ENCODE measurements around the gene WASHC3. TPM values are rescaled to one million over a fixed set of nuclear protein-coding genes. Genes with fewer than 3 reads are reported as not detected.
A peak's percentile ranks its signal among the peaks of the same experiment; 100 is the strongest.
"Not testable (repeated sequence)": the region's sequence is repeated elsewhere in the genome, so short reads cannot be mapped to it uniquely, and the experiment has no call there.

WASHC3 gene
- total RNA-seq, 1 donor from 2014 or later = 47.8 TPM

- DNase-seq (ENCODE audit: low read depth in 2 of 2) = no peak
These were observed 10.9 kb downstream of the WASHC3 start for GRCh38 chr12:102050660-102051430.

- DNase-seq (ENCODE audit: low read depth in 2 of 2) = no peak
These were observed 17.9 kb downstream of the WASHC3 start for GRCh38 chr12:102043928-102044327.

DNA sequence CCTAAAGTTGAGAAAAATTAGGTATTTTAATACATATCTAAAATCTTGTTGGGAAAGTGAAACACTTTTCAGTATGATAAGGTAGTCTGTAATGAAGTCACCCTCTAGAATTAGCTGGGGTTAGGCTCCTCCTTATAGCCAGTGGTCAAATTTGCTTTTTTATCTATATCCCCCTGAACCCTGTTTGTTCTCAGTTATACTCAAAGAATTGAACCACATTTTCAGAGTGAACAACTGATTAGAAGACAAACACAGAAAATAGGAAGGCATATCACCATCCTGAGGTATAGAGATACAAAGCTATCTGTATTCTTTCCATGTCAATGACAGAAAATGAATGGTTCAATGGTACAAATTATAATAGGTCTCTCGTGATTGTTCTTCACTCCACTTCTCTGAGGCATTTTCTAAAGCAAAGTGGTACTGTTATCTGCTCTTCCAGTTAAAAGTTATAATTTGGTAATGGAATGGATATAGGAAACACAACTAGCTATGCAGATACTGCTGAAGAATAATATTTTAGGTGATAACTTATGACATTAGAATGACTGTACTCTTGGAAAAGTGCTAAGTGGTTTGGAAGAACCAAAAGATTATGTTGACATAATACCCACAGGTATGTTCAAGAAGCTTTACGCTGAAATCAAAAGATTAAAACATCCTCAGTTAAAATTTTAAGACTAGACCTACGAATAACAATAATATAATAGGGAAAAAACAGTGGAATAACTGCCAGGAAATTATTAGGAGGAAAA, 27.6 kb downstream of the WASHC3 start:
- DNase-seq (ENCODE audit: low read depth in 2 of 2) = no peak

- DNase-seq (ENCODE audit: low read depth in 2 of 2) = no peak
These were observed 29.9 kb downstream of the WASHC3 start for GRCh38 chr12:102031852-102032251.

GRCh38 chr12:102029141-102029540, 32.6 kb downstream of the WASHC3 start:
- DNase-seq (ENCODE audit: low read depth in 2 of 2) = no peak

DNA sequence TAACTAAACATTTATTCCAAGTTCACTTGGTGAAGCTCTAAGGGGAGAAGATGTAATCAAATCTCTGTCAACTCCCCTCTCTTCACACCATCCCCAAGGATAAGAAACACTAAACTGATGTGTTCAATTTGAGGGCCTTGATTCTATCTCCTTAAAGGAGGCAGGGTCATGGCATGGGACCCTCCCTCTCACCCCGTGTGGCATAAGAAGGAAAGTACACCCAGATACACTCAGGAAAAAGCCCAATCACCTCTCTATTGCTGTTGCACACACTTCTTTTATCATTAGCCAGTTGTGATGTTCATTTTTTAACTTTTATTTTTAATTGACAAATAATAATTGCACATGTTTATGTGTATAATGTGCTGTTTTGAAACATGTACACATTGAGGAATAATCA, 35.1 kb downstream of the WASHC3 start:
- DNase-seq (ENCODE audit: low read depth in 2 of 2) = no peak

- peak in 1 of 2 donors; percentile 34 for DNase-seq (ENCODE audit: low read depth in 2 of 2)
These were observed 37.0 kb downstream of the WASHC3 start for GRCh38 chr12:102024765-102025164.

DNA sequence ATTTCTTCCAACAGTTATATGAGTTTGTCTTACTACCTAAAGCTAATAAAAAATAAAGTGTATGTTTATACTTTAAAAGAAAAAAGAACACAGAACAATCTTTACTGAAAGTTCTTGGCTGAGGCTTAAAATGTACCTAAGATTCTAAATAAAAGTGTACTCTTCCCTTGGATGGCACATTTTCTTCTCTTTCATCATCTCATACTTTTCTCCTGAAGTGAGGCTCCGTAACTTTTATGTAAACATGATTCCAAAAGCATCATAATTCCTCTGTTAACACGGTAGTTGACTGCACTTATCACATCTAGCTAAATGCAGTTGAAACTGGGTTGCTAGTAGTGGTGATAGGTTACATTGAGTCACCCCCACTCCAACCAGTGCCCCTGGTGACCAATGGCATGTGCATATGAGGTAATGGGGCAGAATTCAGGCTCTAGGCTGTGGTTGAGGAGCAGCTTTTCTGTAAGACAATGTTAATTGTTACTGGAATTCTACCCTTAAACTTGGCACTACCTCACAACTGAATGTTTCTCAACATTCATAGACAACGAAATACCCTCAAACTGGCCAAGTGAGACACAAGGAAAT, 38.4 kb downstream of the WASHC3 start:
- DNase-seq (ENCODE audit: low read depth in 2 of 2) = no peak

- DNase-seq (ENCODE audit: low read depth in 2 of 2) = no peak
These were observed 39.5 kb downstream of the WASHC3 start for GRCh38 chr12:102022286-102022685.

DNA sequence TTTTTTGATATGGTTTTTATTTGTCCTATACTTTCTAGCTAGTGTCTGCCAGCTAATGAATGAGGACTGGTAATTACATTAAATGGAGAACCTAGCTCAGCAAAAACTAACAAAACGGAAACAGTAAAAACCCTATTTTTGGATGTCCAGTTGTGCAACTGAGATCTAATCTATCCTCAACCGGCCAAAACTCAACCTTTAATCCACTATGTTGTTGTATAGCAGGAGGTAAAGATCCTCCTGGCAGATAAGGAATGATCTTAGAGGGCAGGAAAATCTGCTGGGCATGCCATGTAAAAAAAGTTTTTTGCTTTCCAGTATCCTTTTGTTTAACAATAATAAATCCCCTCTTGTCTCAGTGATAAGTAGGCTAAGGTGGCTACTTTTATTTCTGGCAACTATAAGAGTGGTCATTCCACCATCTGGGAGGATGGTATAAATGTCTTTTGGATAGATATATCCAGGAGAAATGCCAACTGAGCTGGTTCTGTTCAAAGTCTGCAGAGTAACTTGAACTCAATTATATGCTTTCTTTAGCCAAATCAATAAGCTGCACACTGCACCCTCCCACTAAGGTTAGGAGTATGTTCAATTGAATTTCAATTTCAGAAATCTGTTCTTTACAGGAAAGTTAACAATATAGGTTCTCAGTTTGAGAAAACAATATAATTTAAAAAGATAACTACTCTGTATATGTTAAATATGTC, 40.1 kb downstream of the WASHC3 start:
- no peak for DNase-seq (ENCODE audit: low read depth in 2 of 2)

DNA sequence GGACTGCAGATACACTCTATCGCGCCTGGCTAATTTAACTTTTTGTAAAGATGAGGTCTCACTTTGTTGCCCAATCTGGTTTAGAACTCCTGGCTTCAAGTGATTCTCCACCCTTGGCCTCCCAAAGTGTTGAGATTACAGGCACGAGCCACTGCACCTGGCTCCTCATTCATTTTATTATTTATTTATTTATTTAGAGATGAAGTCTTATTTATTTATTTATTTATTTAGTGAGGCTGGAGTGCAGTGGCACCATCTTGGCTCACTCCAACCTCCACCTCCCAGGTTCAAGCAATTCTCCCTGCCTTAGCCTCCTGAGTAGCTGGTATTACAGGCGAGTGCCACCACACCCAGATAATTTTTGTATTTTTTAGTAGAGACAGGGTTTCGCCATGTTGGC, 43.2 kb downstream of the WASHC3 start:
- DNase-seq (ENCODE audit: low read depth in 2 of 2) = not testable (repeated sequence)

DNA sequence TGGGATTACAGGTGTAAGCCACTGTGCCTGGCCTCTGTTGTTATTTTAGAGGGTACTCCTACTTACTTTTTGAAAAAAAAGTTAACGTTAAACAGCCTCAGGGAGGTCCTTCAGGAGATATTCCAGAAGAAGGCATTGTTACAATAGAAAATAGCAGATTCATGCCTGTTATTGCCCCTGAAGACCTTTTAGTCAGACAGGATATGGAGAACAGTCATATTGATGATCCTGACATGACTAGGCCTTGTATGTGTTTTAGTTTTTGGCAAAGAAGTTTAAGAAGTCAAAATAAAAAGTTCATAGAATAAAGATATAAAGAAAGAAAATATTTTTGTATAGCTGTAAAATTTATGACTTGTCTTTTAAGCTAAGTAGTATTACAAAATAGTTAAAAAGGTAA, 45.3 kb downstream of the WASHC3 start:
- DNase-seq (ENCODE audit: low read depth in 2 of 2) = peak in 1 of 2 donors; percentile 5

GRCh38 chr12:102010265-102010994, 51.4 kb downstream of the WASHC3 start:
- no peak for DNase-seq (ENCODE audit: low read depth in 2 of 2)

- no peak for DNase-seq (ENCODE audit: low read depth in 2 of 2)
These were observed 52.0 kb downstream of the WASHC3 start for GRCh38 chr12:102009796-102010195.

GRCh38 chr12:102008615-102009126, 53.1 kb downstream of the WASHC3 start:
- no peak for DNase-seq (ENCODE audit: low read depth in 2 of 2)

DNA sequence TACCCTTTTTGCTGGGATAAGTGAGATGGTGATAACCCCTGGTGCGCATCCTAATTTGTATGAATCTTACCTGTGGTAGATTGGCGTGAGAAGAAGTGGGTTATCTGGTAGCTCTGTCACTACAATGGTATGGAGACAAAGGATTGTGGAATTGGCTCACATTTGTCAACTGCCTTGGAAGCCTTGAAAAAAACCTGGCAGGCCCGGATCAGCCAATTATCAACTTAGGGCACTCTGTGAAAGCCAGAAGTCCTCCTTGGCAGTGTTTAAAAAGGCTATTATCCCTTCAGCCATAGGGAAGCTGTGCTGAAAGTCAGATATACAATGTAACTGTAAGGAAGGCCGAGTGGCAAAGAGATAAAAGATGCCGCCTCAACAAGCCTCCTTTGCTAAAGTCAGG, 56.5 kb downstream of the WASHC3 start:
- DNase-seq (ENCODE audit: low read depth in 2 of 2) = no peak

GRCh38 chr12:101997102-101997501, 64.7 kb downstream of the WASHC3 start:
- DNase-seq (ENCODE audit: low read depth in 2 of 2) = no peak

GRCh38 chr12:101995684-101996083, 66.1 kb downstream of the WASHC3 start:
- no peak for DNase-seq (ENCODE audit: low read depth in 2 of 2)

DNA sequence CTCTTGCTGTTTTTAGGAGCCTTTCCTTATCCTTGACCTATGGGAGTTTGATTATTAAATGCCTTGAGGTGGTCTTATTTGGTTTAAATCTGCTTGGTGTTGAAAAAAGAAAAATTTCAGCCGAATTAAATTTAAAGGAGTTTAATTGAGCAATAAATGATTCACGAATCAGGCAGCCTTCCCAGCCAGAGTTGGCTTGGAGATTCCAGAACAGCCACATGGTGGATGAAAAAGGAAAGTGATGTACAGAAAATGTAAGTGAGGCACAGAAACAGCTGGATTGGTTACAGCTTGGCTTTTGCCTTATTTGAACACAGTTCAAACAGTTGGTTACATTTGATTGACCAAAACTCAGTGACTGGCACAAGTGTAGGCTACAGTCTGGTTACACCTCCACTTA, 69.7 kb downstream of the WASHC3 start:
- DNase-seq (ENCODE audit: low read depth in 2 of 2) = no peak

DNA sequence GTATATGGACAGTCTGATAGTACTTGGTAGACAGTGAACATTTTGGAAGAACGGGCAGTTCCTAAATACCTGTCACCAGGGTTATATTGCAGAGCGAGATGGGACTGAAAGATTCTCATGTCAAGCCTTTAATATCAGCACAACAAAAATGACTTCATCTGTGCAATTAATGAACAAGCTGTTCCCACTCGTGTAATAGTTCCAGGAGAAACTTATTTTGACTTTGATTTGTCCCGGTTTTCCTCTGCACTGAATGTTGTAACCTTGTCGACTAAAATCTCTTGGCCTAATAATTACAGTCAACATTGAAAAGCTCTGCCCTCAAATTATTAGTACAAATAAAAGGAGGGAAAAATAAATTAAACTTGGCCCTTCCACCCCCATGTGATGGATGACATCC, 79.5 kb downstream of the WASHC3 start:
- no peak for DNase-seq (ENCODE audit: low read depth in 2 of 2)

DNA sequence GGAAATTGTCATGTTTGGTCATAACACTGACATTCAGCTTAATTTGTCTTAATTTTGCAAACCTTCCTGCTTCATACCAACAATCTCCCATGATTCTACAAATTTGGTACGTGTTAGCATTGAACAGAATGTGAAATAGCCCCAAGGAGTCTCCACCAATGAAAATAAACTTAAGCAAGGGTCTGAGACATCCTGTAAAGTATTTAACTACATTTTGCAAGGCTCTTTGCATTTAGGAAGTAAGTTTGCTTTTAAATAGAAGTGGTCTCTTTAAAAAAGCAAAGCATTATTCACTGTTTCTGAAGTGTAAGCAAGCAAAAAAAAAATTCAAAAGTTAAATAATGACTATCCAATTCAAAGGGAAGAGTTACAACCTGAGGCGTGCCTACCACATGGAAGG, 79.9 kb downstream of the WASHC3 start:
- no peak for DNase-seq (ENCODE audit: low read depth in 2 of 2)

All from dermis microvascular lymphatic vessel endothelial cell (primary cell).